IMR-90 (cell line): ENCODE data around the gene UBE2N. TPM values are rescaled to one million over a fixed set of nuclear protein-coding genes. Genes with fewer than 3 reads are reported as not detected.

ENCODE experiments used
- ATAC-seq: fragments of 200-7000 bp; cut with Tn5 transposase; 2 replicates; pipeline ENCODE4 v1.9.1; 2020; ENCODE audit warnings: low read depth, mild to moderate bottlenecking, moderate library complexity
- BruUV-seq: library from RNA; stranded (reverse); fragments of 400-500 nt; replicated peaks from 2 replicates; lab custom pipeline; 2021; lab: Mats Ljungman, UMichigan
- CTCF ChIA-PET: fragments of 300-600 bp; formaldehyde crosslinking; extraction: SDS; loops from one replicate; lab custom pipeline; 2021; ENCODE audit warnings: antibody characterized with exemption; lab: Yijun Ruan, JAX
- POLR2A ChIA-PET: fragments of 300-600 bp; sonication (Branson Sonifier 250); formaldehyde crosslinking; loops from one replicate; lab custom pipeline; 2022; ENCODE audit warnings: antibody characterized with exemption; ENCODE audit not compliant: unreplicated experiment; lab: Charles Lee
- DNase-seq: peaks from one replicate; pipeline ENCODE4 v3.0.0; 2013
- H2AFZ ChIP-seq: replicated peaks from 2 replicates; pipeline ENCODE3; 2013; ENCODE audit warnings: low read length, mild to moderate bottlenecking; ENCODE audit not compliant: poor library complexity
- H2AK5ac ChIP-seq: 2 replicates; pipeline ENCODE4 v1.6.1; 2013; ENCODE audit warnings: low read depth, low read length, inconsistent platforms
- H2AK9ac ChIP-seq: replicated peaks from 2 replicates; pipeline ENCODE3; 2013; ENCODE audit warnings: mild to moderate bottlenecking, low read depth, low read length, moderate library complexity; ENCODE audit not compliant: poor library complexity
- H2BK120ac ChIP-seq: 2 replicates; pipeline ENCODE4 v1.6.1; 2013; ENCODE audit warnings: low read depth, low read length, inconsistent platforms
- H2BK15ac ChIP-seq: 3 replicates; pipeline ENCODE4 v1.6.1; 2013; ENCODE audit warnings: low read depth, low read length, inconsistent platforms
- H2BK20ac ChIP-seq: 2 replicates; pipeline ENCODE4 v1.6.1; 2013; ENCODE audit warnings: low read depth, mild to moderate bottlenecking, inconsistent platforms, low read length, moderate library complexity
- H2BK5ac ChIP-seq: 2 replicates; pipeline ENCODE4 v1.6.1; 2013; ENCODE audit warnings: mild to moderate bottlenecking, low read depth, low read length, inconsistent platforms; ENCODE audit not compliant: poor library complexity, severe bottlenecking
- H3K14ac ChIP-seq: replicated peaks from 2 replicates; pipeline ENCODE4 v1.6.1; 2013; ENCODE audit warnings: low read depth, low read length, inconsistent platforms
- H3K18ac ChIP-seq: 2 replicates; pipeline ENCODE4 v1.6.1; 2013; ENCODE audit warnings: low read depth, low read length, control low read depth
- H3K23ac ChIP-seq: 2 replicates; pipeline ENCODE4 v1.6.1; 2013; ENCODE audit warnings: low read depth, low read length, inconsistent platforms
- H3K27ac ChIP-seq: 2 replicates; pipeline ENCODE4 v1.5.1; 2013; ENCODE audit warnings: mild to moderate bottlenecking, control low read depth, low read length; ENCODE audit not compliant: insufficient read depth
- H3K27me3 ChIP-seq: 2 replicates; pipeline ENCODE4 v1.6.1; 2013; ENCODE audit warnings: low read length; ENCODE audit not compliant: control insufficient read depth, insufficient read depth
- H3K36me3 ChIP-seq: 2 replicates; pipeline ENCODE4 v1.6.1; 2013; ENCODE audit warnings: low read length, mixed read lengths; ENCODE audit not compliant: control insufficient read depth, insufficient read depth
- H3K4ac ChIP-seq: 2 replicates; pipeline ENCODE4 v1.6.1; 2013; ENCODE audit warnings: low read depth, low read length, inconsistent platforms
- H3K4me1 ChIP-seq: 2 replicates; pipeline ENCODE4 v1.6.1; 2013; ENCODE audit warnings: low read length, mixed read lengths; ENCODE audit not compliant: control insufficient read depth, insufficient read depth
- H3K4me2 ChIP-seq: 2 replicates; pipeline ENCODE4 v1.6.1; 2013; ENCODE audit warnings: low read depth, mild to moderate bottlenecking, control low read depth, low read length, moderate library complexity
- H3K4me3 ChIP-seq: 2 replicates; pipeline ENCODE4 v1.5.1; 2013; ENCODE audit warnings: low read depth, mild to moderate bottlenecking, control low read depth, low read length, moderate library complexity; ENCODE audit not compliant: insufficient read depth
- H3K56ac ChIP-seq: 2 replicates; pipeline ENCODE4 v1.6.1; 2013; ENCODE audit warnings: low read length, inconsistent platforms; ENCODE audit not compliant: insufficient read depth; ENCODE audit errors: extremely low read depth
- H3K79me1 ChIP-seq, 2 experiments: 2 replicates each; pipeline ENCODE4 v1.6.1; 2013; ENCODE audit warnings: low read length in 2 of 2, inconsistent platforms in 1 of 2, low read depth in 1 of 2
- H3K9ac ChIP-seq: 2 replicates; pipeline ENCODE4 v1.6.1; 2013; ENCODE audit warnings: low read depth, low read length, control low read depth
- H3K9me1 ChIP-seq: 2 replicates; pipeline ENCODE4 v1.6.1; 2013; ENCODE audit warnings: low read length, inconsistent platforms; ENCODE audit not compliant: insufficient read depth
- H3K9me3 ChIP-seq: 2 replicates; pipeline ENCODE4 v1.6.1; 2013; ENCODE audit warnings: low read length; ENCODE audit not compliant: control insufficient read depth, insufficient read depth
- H4K20me1 ChIP-seq: 2 replicates; pipeline ENCODE4 v1.6.1; 2013; ENCODE audit warnings: low read length, inconsistent platforms; ENCODE audit not compliant: insufficient read depth
- H4K5ac ChIP-seq: 2 replicates; pipeline ENCODE4 v1.6.1; 2013; ENCODE audit warnings: mild to moderate bottlenecking, low read depth, low read length, control low read depth
- H4K8ac ChIP-seq, 2 experiments: 2 replicates each; pipeline ENCODE4 v1.6.1; 2013; ENCODE audit warnings: low read depth in 2 of 2, low read length in 2 of 2, control low read depth in 1 of 2, inconsistent platforms in 1 of 2
- H4K91ac ChIP-seq: 2 replicates; pipeline ENCODE4 v1.6.1; 2013; ENCODE audit warnings: low read depth, low read length, inconsistent platforms; ENCODE audit not compliant: insufficient read depth
- BHLHE40 ChIP-seq: fragments of 150-350 bp; IDR thresholded peaks from 2 replicates; pipeline ENCODE4 v1.6.1; 2016; ENCODE audit warnings: mild to moderate bottlenecking, low read depth, low read length
- CEBPB ChIP-seq: IDR thresholded peaks from 2 replicates; pipeline ENCODE4 v1.6.1; 2012; ENCODE audit warnings: low read depth, low read length, improper control_type of control experiment
- CHD1 ChIP-seq: IDR thresholded peaks from 2 replicates; pipeline ENCODE4 v1.6.1; 2012; ENCODE audit warnings: low read depth, low read length, improper control_type of control experiment
- CTCF ChIP-seq: conservative IDR thresholded peaks from 2 replicates; pipeline ENCODE4 v1.5.1; 2012; ENCODE audit warnings: mild to moderate bottlenecking, low read depth, low read length, improper control_type of control experiment
- FOS ChIP-seq: fragments of 150-350 bp; IDR thresholded peaks from 2 replicates; pipeline ENCODE4 v1.6.1; 2016; ENCODE audit warnings: low read depth, low read length
- MAFK ChIP-seq: IDR thresholded peaks from 2 replicates; pipeline ENCODE4 v1.6.1; 2012; ENCODE audit warnings: low read depth, low read length, improper control_type of control experiment
- MAZ ChIP-seq: IDR thresholded peaks from 2 replicates; pipeline ENCODE4 v1.6.1; 2012; ENCODE audit warnings: low read depth, mild to moderate bottlenecking, low read length, improper control_type of control experiment, moderate library complexity, borderline replicate concordance
- MXI1 ChIP-seq: IDR thresholded peaks from 2 replicates; pipeline ENCODE4 v1.6.1; 2012; ENCODE audit warnings: low read depth, mild to moderate bottlenecking, low read length, moderate library complexity, borderline replicate concordance
- NFE2L2 ChIP-seq: fragments of 150-350 bp; IDR thresholded peaks from 2 replicates; pipeline ENCODE4 v1.6.1; 2016; ENCODE audit warnings: low read depth, mild to moderate bottlenecking, low read length
- POLR2A ChIP-seq: IDR thresholded peaks from 2 replicates; pipeline ENCODE4 v1.6.1; 2012; ENCODE audit warnings: mild to moderate bottlenecking, low read depth, low read length
- RAD21 ChIP-seq: IDR thresholded peaks from 2 replicates; pipeline ENCODE4 v1.6.1; 2012; ENCODE audit warnings: low read length, improper control_type of control experiment
- RCOR1 ChIP-seq: IDR thresholded peaks from 2 replicates; pipeline ENCODE4 v1.6.1; 2012; ENCODE audit warnings: mild to moderate bottlenecking, low read length, improper control_type of control experiment; ENCODE audit not compliant: insufficient replicate concordance
- RFX5 ChIP-seq: IDR thresholded peaks from 2 replicates; pipeline ENCODE4 v1.8.0; 2012; ENCODE audit warnings: low read depth, mild to moderate bottlenecking, low read length, moderate library complexity
- SMC3 ChIP-seq: fragments of 150-350 bp; IDR thresholded peaks from 2 replicates; pipeline ENCODE4 v1.6.1; 2016; ENCODE audit warnings: low read depth, mild to moderate bottlenecking, antibody characterized with exemption, low read length, moderate library complexity
- USF2 ChIP-seq: fragments of 150-350 bp; IDR thresholded peaks from 2 replicates; pipeline ENCODE4 v1.6.1; 2017; ENCODE audit warnings: mild to moderate bottlenecking, antibody characterized with exemption, low read length, low read depth
- WGBS, 2 experiments: methylation state at CpG; one replicate each; pipeline versions ENCODE4 v1.1.5 to v1.1.7; 2013; ENCODE audit warnings: missing lambda C conversion rate in 2 of 2; ENCODE audit not compliant: insufficient read length in 1 of 2; ENCODE audit errors: extremely low coverage in 2 of 2; 5-methylcytosine and 5-hydroxymethylcytosine counted together
- dilution Hi-C: fragments of 300-500 bp; cut with HindIII; formaldehyde crosslinking; loops from one replicate; pipeline ENCODE4 v1.14.3; 2018; ENCODE audit warnings: low sequenced_read_pairs; ENCODE audit not compliant: unreplicated experiment
- in situ Hi-C: fragments of 300-500 bp; cut with MboI; formaldehyde crosslinking; loops from 3 replicates; pipeline ENCODE4 v1.14.3; 2019; ENCODE audit warnings: low sequenced_read_pairs, inconsistent platforms, mixed read lengths
- intact Hi-C: fragments of 100-400 bp; cut with micrococcal nuclease; formaldehyde crosslinking; loops from 2 replicates; pipeline ENCODE4 v1.10.0; 2022
- polyA plus RNA-seq, 3 experiments: library from polyadenylated mRNA; depleted of rRNA; stranded (reverse); fragments of >200 nt; gene quantifications; 2 replicates each; pipeline ENCODE4 v1.2.3, GENCODE V29; 2012; ENCODE audit warnings: low replicate concordance in 1 of 3
- total RNA-seq: library from RNA; depleted of rRNA; stranded (reverse); fragments of >200 nt; gene quantifications from 2 replicates; pipeline ENCODE4 v1.2.3, GENCODE V29; 2012

The UBE2N gene
- total and polyA plus RNA-seq, 2 of the 4 experiments (the other 2 are of a cell fraction), result 64.5 to 103 TPM

- BruUV-seq, result no TSS peak
- WGBS, 2 experiments, result no CpG with 5 or more reads among the region's 2 CpGs
- in situ Hi-C loops (loop anchor here (5.0 kb wide), 1 partner anchor 393 kb away; no protein-coding TSS in a partner anchor), dilution Hi-C loops (loop anchor here (25.0 kb wide), 1 partner anchor 393 kb away; no protein-coding TSS in a partner anchor), intact Hi-C loops (loop anchor here (1.0 kb wide), 2 partner anchors 355 to 393 kb away; no protein-coding TSS in a partner anchor)
- no peak overlapping the region for H4K5ac ChIP-seq
- CTCF ChIA-PET, result interaction anchor here (0.5 to 1.9 kb wide), 11 partner anchors 13 to 553 kb away, joined by 3 to 6 read pairs (median 3); no protein-coding TSS in a partner anchor
- H3K18ac ChIP-seq, result no peak overlapping the region
- no peak overlapping the region for H2BK20ac ChIP-seq
- H2BK120ac ChIP-seq, result no peak overlapping the region
- peaks cover 5 to 39% of the 10 kb centered on the region in 2 experiments for H3K79me1 ChIP-seq
- H3K9ac ChIP-seq, result peak overlapping the region; percentile 99; the same call in 1 of the 2 replicates
- POLR2A ChIA-PET, result interaction anchor here (0.6 kb wide), 1 partner anchor 274 kb away, joined by 6 read pairs; no protein-coding TSS in a partner anchor
- no peaks in the 10 kb centered on the region for H3K9me3 ChIP-seq
- no peak overlapping the region for H4K91ac ChIP-seq
- no peak overlapping the region for H2AFZ ChIP-seq
- no peak overlapping the region for H3K14ac ChIP-seq
- no peak overlapping the region for H2AK9ac ChIP-seq
- DNase-seq (peak; percentile 70), ATAC-seq (no peak)
- peaks cover 4% of the 10 kb centered on the region; the same call in 1 of the 2 replicates for H3K9me1 ChIP-seq
- H3K27ac ChIP-seq, result no peak overlapping the region
- peak overlapping the region in 1 of 2 experiments; percentile 8; a peak in 1 of 4 replicates for H4K8ac ChIP-seq
- peaks cover 49% of the 10 kb centered on the region for H4K20me1 ChIP-seq
- no peak overlapping the region for H2AK5ac ChIP-seq
- peak overlapping the region; percentile 92 for H2BK5ac ChIP-seq
- peak overlapping the region; percentile 98 for H3K4me3 ChIP-seq
- no peak overlapping the region; the same call in 1 of the 2 replicates for H3K4ac ChIP-seq
- peaks cover 2% of the 10 kb centered on the region; the same call in 1 of the 2 replicates for H3K36me3 ChIP-seq
- peak overlapping the region; percentile 99 for H3K4me2 ChIP-seq
- no peak overlapping the region for H2BK15ac ChIP-seq
- H3K23ac ChIP-seq, result peak overlapping the region; percentile 39; the same call in 1 of the 2 replicates
- H3K4me1 ChIP-seq, result peaks cover 12% of the 10 kb centered on the region
- no peak overlapping the region for H3K56ac ChIP-seq
- no peaks in the 10 kb centered on the region for H3K27me3 ChIP-seq
- no peak for TF ChIP-seq USF2
- no peak for TF ChIP-seq MAFK
- TF ChIP-seq NFE2L2, result no peak
- TF ChIP-seq SMC3, result peak; percentile 20; the same call in 1 of the 2 replicates
- no peak for TF ChIP-seq MAZ
- no peak for TF ChIP-seq RFX5
- TF ChIP-seq CHD1, result no peak
- no peak for TF ChIP-seq MXI1
- TF ChIP-seq CTCF, result peak; percentile 26; the same call in 1 of the 2 replicates
- TF ChIP-seq RCOR1, result no peak
- no peak for TF ChIP-seq CEBPB
- TF ChIP-seq POLR2A, result no peak
- TF ChIP-seq RAD21, result peak; percentile 28
- peak; percentile 27; the same call in 1 of the 2 replicates for TF ChIP-seq FOS
- TF ChIP-seq BHLHE40, result no peak
Measured at GRCh38 chr12:93380480-93381121, 61.1 kb downstream of the UBE2N start.
